AG04449 (cell line): ENCODE data around the gene NNT.

Experiments
- CTCF ChIA-PET: fragments of 350-600 bp; formaldehyde crosslinking; extraction: SDS; loops from one replicate; lab custom pipeline; 2021; ENCODE audit warnings: antibody characterized with exemption; lab: Yijun Ruan, JAX
- POLR2A ChIA-PET: fragments of 400-600, 350-600 bp; formaldehyde crosslinking; extraction: SDS; loops from one replicate; lab custom pipeline; 2020; ENCODE audit warnings: antibody characterized with exemption, inconsistent platforms; lab: Yijun Ruan, JAX
- DNase-seq: peaks from one replicate; pipeline ENCODE4 v3.0.0-alpha.2; 2010; ENCODE audit warnings: low read depth, low spot score
- H3K4me3 ChIP-seq: 2 replicates; pipeline ENCODE4 v1.5.1; 2011; ENCODE audit warnings: low read depth, mild to moderate bottlenecking, control low read depth, low read length
- CTCF ChIP-seq: IDR thresholded peaks from one replicate; pipeline ENCODE4 v1.5.1; 2011; ENCODE audit warnings: mild to moderate bottlenecking, moderate library complexity, low read length, control low read depth, inconsistent platforms; ENCODE audit not compliant: insufficient read depth; ENCODE audit errors: missing control alignments

NNT gene

DNA sequence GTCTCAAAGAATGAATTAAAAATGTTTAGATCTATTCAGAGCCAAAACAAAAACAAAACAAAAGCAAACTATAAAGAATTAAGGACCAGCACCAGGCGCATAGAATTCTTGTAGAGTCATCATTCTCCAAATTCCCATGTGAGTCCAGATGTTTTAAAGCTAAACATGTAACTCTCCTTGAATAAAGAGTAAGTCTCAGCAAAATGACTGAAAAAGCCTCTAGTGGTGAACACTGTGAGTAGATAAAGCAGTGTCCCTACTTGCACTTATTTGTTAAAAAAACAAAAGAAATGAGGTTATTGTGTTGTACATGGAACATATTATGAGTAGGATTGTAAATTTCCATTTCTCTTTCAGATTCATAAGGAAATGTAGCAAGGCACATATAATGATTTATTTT lies 44.0 kb downstream of the NNT start:
- ChIA-PET CTCF (interaction anchor here (0.6 to 4.7 kb wide), 6 partner anchors 10 to 19 kb away, joined by 3 to 27 read pairs (median 4); no protein-coding TSS in a partner anchor), POLR2A (no interaction called here)
- TF ChIP-seq CTCF = no peak
- no peak for DNase-seq
- no peak overlapping the region for H3K4me3 ChIP-seq

GRCh38 chr5:43647789-43648188 lies 44.8 kb downstream of the NNT start:
- DNase-seq = no peak
- POLR2A ChIA-PET = no interaction called here
- no peak for TF ChIP-seq CTCF
- no peak overlapping the region for H3K4me3 ChIP-seq
- CTCF ChIA-PET = interaction anchor here (0.9 to 4.7 kb wide), 6 partner anchors 8 to 19 kb away, joined by 3 to 27 read pairs (median 4); no protein-coding TSS in a partner anchor

- H3K4me3 ChIP-seq = no peak overlapping the region
- CTCF ChIA-PET = interaction anchor here (1.1 to 4.7 kb wide), 4 partner anchors 8 to 18 kb away, joined by 4 to 46 read pairs (median 16); no protein-coding TSS in a partner anchor
- POLR2A ChIA-PET = no interaction called here
- no peak for TF ChIP-seq CTCF
- DNase-seq = no peak
These were observed 45.6 kb downstream of the NNT start for GRCh38 chr5:43648499-43649124.

- TF ChIP-seq CTCF = no peak
- no peak for DNase-seq
- no peak overlapping the region for H3K4me3 ChIP-seq
- ChIA-PET POLR2A (no interaction called here), CTCF (interaction anchor here (1.4 to 4.7 kb wide), 4 partner anchors 10 to 18 kb away, joined by 4 to 46 read pairs (median 22); no protein-coding TSS in a partner anchor)
These were observed 46.3 kb downstream of the NNT start for GRCh38 chr5:43649256-43649655.

- DNase-seq = no peak
- no peak overlapping the region for H3K4me3 ChIP-seq
- TF ChIP-seq CTCF = no peak
- CTCF ChIA-PET = interaction anchor here (1.0 to 4.6 kb wide), 4 partner anchors 11 to 680 kb away, joined by 4 to 46 read pairs (median 10); no protein-coding TSS in a partner anchor
- POLR2A ChIA-PET = interaction anchor here (0.6 kb wide), 1 partner anchor 531 kb away, joined by 5 read pairs; no protein-coding TSS in a partner anchor
These were observed 49.7 kb downstream of the NNT start for GRCh38 chr5:43652537-43653302.

DNA sequence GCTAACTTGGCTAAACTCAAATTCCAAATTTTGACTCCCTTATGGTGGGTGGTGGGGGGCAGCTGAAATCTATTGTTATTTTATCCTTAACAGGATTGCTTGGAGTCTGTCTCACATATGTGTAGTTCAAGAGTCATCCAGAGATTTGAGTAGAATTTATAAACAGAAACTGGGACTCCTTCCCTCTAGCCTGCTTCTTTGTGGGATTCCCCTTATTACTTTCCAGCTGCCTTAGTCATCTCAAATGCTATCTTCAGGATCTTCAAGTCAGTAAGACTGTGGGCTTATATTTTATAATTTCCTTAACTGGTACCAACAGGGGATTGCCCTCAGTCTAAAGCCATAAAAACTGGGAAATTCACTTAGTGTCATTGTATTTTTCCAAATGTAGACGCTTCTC lies 55.5 kb downstream of the NNT start:
- ChIA-PET CTCF (interaction anchor here (0.7 to 4.1 kb wide), 3 partner anchors 18 to 674 kb away, joined by 3 to 24 read pairs (median 20); no protein-coding TSS in a partner anchor), POLR2A (no interaction called here)
- no peak for TF ChIP-seq CTCF
- no peak overlapping the region for H3K4me3 ChIP-seq
- DNase-seq = peak; percentile 65
